GM12873 (cell line): ENCODE results near the gene COMT.

Experiments used
- CTCF ChIP-seq: IDR thresholded peaks from 2 replicates; pipeline ENCODE4 v1.5.1; 2012; ENCODE audit warnings: low read depth, mild to moderate bottlenecking, moderate library complexity, low read length, control low read depth; ENCODE audit not compliant: insufficient read depth; ENCODE audit errors: missing control alignments

COMT gene

GRCh38 chr22:19979712-19980493, 38.3 kb downstream of the COMT start:
- no peak for TF ChIP-seq CTCF

GRCh38 chr22:19980766-19981165, 39.2 kb downstream of the COMT start:
- TF ChIP-seq CTCF, result no peak

- TF ChIP-seq CTCF, result no peak
Measured at GRCh38 chr22:19981171-19981960, 39.8 kb downstream of the COMT start.

- TF ChIP-seq CTCF, result no peak
Measured at GRCh38 chr22:19981961-19982920, 40.7 kb downstream of the COMT start.

GRCh38 chr22:19982991-19983578, 41.5 kb downstream of the COMT start:
- no peak for TF ChIP-seq CTCF

- no peak for TF ChIP-seq CTCF
Measured at GRCh38 chr22:19983741-19984140, 42.2 kb downstream of the COMT start.
